Motor neuron (in vitro differentiated cells): ENCODE results near the gene SNRNP48. TPM values are rescaled to one million over a fixed set of nuclear protein-coding genes. Genes with fewer than 3 reads are reported as not detected.

Source experiments
- total RNA-seq, 8 experiments: library from RNA; unstranded; fragments of 300-600 nt; gene quantifications; 2 replicates each; pipeline versions ENCODE4 v1.2.3 to v1.2.4, GENCODE V29; 2022

Gene SNRNP48
- total RNA-seq, 8 experiments from 2014 or later, result 8.5 to 16.3 (median 9.5) TPM

Other genes with a start within 250 kb of the SNRNP48 start
- gene CAGE1, start 200.5 kb upstream of the SNRNP48 start, total RNA-seq, result under 1 TPM in 7 of 8 experiments, not detected in 1; 0.07 to 0.22 (median 0.15) TPM
- 10 to 100 TPM; 21.5 to 29.8 (median 22.8) TPM for gene RIOK1, start 200.4 kb upstream of the SNRNP48 start, total RNA-seq
- gene DSP, start 48.5 kb upstream of the SNRNP48 start, total RNA-seq, result 10 to 100 TPM in 3 of 8 experiments, 1 to 10 TPM in 3, under 1 TPM in 2; 0.11 to 54.1 (median 7.8) TPM
- 10 to 100 TPM in 1 of 8 experiments, 1 to 10 TPM in 4, under 1 TPM in 3; 0.51 to 10.9 (median 1.1) TPM for gene BMP6, start 135.9 kb downstream of the SNRNP48 start, total RNA-seq